GM12892 (cell line): ENCODE measurements around the gene DLG2.
"Not testable (repeated sequence)": the region's sequence is repeated elsewhere in the genome, so short reads cannot be mapped to it uniquely, and the experiment has no call there.

ENCODE experiments used
- DNase-seq: peaks from one replicate; pipeline ENCODE4 v3.0.0; 2011; ENCODE audit not compliant: insufficient read length
- FAIRE-seq: peaks from 2 replicates; lab custom pipeline; 2011; peaks lifted over from hg19 to GRCh38; lab: Jason Lieb, UNC
- POLR2A ChIP-seq: IDR thresholded peaks from 2 replicates; pipeline ENCODE4 v1.6.1; 2011; ENCODE audit warnings: low read depth, low read length, control low read depth
- POLR2AphosphoS5 ChIP-seq: IDR thresholded peaks from 2 replicates; pipeline ENCODE4 v1.6.1; 2011; ENCODE audit warnings: low read depth, low read length, control low read depth
- TAF1 ChIP-seq: IDR thresholded peaks from 2 replicates; pipeline ENCODE4 v1.6.1; 2011; ENCODE audit warnings: low read depth, mild to moderate bottlenecking, control low read depth, low read length, borderline replicate concordance

The DLG2 gene

DNA sequence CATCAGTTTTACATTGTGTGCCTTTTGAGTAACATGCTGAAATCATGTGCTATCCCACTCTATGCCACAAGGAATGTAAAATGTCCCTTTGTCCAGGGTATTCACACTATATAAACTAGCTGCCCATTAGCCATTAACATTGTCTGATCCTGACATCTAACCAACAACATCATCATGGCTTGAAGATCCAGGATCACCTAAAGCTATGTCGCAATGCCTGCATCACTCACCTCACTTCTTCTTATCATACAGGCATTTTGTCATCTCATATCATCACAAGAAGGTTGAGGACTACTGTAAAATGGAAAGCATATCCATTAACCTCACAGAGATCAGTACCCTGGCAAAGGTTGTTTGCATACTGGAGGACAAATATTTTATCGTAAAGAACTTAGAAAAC, 742.3 kb downstream of the DLG2 start:
- FAIRE-seq (no peak), DNase-seq (no peak)

GRCh38 chr11:84882056-84882455, 745.1 kb downstream of the DLG2 start:
- no peak for DNase-seq
- FAIRE-seq, result no peak
- no peak for TF ChIP-seq POLR2AphosphoS5
- no peak for TF ChIP-seq POLR2A
- no peak for TF ChIP-seq TAF1

More for the DNA sequence above, 742.3 kb downstream of the DLG2 start:
- TF ChIP-seq POLR2A (no peak), TAF1 (no peak), POLR2AphosphoS5 (no peak)

- DNase-seq (no peak), FAIRE-seq (no peak)
- TF ChIP-seq TAF1 (no peak), POLR2AphosphoS5 (no peak), POLR2A (no peak)
Observed at GRCh38 chr11:84871116-84871515, 756.0 kb downstream of the DLG2 start.

DNA sequence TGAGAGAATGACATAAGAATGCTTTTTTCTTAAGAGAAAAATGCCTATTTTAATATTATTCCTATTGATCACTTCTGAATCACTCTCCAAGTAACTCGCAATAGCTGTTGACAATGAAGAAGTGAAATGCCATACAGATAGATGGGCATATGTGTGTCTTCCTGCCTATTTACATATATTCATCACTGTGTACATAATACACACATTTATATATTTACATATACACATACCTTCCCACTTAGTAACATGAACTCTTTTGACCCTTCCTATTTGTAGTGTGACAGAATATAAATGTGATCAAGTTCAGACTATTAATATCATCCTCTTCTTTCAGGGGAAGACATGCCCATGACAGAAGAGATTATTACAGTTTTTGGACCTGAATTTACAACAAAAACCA, 756.7 kb downstream of the DLG2 start:
- DNase-seq (no peak), FAIRE-seq (no peak)
- TF ChIP-seq POLR2AphosphoS5 (no peak), POLR2A (no peak), TAF1 (no peak)

DNA sequence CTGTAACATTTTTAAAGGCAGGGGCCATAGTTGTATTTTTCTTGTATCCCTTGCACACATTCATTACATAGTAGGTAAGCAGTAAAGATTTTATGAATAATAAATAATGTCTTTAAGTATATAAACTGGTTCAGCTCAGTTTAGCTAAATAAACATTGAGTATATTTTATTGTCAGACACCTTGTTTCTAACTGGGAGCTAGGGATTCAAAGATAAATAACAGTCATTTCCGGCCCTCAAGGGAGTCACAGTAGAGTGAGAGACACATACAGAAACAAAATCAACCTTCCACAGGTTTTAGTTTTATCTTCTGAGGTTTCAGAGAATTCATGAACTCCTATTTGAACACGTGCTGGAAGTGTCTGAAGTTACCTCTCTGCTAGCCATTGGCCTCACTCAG, 760.2 kb downstream of the DLG2 start:
- no peak for FAIRE-seq
- DNase-seq, result no peak
- TF ChIP-seq TAF1 (no peak), POLR2AphosphoS5 (no peak), POLR2A (no peak)

DNA sequence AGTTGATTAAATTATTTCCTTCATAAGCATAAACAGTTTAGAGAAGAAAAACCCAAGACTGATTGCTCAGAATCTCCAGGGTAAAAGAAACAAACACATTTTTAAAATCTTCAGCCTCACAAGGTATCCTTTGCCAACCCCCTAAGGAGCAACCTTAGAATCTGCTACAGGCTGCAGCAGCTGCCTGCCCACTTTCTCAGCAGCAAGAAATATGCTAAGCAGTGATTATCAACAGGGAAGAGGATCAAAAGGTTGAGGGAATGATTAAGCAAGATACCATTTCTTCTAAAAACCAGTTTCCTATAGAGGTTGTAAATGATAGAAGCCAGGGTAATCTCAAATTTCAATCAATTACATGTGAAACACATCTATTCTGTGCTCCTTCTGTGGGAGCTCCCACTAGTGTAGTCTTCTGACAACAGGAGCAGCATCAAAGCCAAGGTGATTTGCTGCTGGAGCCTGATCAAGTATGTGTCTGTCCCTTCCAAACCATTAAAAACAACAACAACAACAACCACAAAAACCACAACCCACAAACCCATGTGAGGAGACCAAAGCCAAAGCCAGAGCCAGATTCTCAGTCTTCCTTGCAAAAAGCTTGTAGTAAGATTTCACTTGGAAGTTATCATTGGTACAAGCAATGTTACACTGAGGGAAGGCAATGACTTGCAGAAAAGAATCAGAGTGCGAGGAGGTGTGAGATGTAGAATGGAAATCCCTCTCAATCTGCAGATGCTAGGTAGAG, 761.2 kb downstream of the DLG2 start:
- no peak for DNase-seq
- FAIRE-seq, result no peak
- TF ChIP-seq POLR2A (no peak), TAF1 (no peak), POLR2AphosphoS5 (no peak)

DNA sequence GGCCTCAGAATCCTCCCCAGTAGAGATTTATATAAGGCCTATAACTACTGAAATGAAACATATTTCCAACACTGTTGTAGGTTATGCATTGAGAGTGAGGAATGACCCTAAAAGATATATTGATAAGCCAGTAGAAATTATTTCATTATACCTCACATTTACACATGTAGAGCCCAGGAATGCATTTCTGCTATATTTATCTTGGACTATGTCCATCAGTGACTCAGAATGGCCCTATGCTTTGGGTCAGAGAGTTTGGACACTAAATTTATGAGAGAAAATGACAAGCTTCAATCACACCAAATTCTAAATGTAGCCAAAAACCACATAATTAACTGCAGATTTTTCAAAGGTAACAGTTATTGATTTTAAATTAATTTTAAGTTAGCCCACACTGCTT, 761.9 kb downstream of the DLG2 start:
- TF ChIP-seq TAF1, result no peak
- TF ChIP-seq POLR2AphosphoS5, result no peak
- no peak for TF ChIP-seq POLR2A
- FAIRE-seq, result no peak
- DNase-seq, result no peak

- DNase-seq, result no peak
- no peak for TF ChIP-seq TAF1
- TF ChIP-seq POLR2A, result no peak
- no peak for TF ChIP-seq POLR2AphosphoS5
- FAIRE-seq, result no peak
Observed at GRCh38 chr11:84857746-84858145, 769.4 kb downstream of the DLG2 start.

DNA sequence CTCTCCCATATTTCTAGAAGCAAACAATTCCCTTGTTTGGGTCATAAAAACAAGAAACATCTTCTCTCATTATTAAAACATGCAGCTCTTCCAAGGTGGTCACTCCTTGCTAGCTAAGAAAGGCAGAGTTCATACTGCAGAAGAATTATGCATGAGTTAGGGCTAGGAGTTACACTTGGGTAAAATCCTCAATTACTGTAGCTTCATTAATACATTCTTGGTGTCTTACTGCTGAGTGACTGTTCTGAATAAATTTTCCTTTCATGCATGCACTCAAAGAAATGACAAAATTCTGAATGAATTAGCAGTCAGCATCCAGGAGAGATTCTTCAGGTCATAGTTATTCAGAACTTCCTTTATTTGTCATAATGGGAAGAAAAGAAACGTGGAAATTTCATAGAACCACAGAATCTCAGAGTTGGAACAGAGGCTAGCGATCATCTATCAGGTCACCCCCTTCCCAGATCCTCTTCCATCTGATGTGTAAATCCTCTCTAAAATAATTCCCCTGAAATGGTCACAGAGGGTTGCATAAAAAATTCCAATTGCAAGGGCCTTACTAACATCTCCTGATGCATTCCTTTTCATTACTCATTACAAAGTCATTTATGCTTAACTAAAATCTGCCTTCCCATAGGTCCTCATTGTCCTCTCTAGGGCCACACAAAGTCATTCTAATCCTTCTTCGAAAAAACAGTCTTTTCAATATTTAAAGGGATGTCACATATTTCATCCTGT, 771.5 kb downstream of the DLG2 start:
- FAIRE-seq, result no peak
- no peak for DNase-seq
- TF ChIP-seq POLR2A, result no peak
- TF ChIP-seq POLR2AphosphoS5, result no peak
- no peak for TF ChIP-seq TAF1

GRCh38 chr11:84854498-84854880, 772.7 kb downstream of the DLG2 start:
- no peak for FAIRE-seq
- no peak for DNase-seq
- TF ChIP-seq TAF1 (no peak), POLR2A (no peak), POLR2AphosphoS5 (no peak)

DNA sequence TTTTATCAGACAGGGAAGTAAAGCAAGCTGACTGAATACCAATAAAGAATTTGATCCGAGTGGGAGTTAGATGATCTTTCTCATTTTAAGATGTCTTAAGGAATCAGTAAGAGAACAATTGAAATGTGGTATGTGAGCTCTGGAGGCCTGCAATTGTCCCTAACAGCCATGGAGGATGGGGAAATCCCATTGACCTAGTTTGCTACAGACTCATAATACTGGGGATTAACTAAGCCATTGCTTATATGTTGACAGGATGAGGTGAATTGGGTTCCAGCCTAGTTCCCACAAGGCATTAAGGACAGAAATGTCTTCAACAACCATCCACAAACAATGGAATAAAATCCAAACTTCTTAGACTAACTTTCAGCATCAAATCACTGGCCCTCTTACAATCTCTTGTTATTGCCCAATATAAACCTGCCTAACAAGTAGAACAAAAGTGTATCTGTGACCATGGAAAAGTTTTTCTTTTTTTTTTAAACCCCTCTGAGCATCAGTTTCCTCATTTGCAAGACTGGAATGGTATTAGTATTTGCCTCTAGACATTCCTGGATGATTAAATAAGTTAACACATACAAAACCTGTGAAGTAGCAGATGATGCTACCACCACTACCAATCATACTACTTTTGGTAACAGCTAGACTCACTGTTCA, 773.2 kb downstream of the DLG2 start:
- DNase-seq (no peak), FAIRE-seq (no peak)
- TF ChIP-seq POLR2A, result no peak
- no peak for TF ChIP-seq TAF1
- TF ChIP-seq POLR2AphosphoS5, result no peak

DNA sequence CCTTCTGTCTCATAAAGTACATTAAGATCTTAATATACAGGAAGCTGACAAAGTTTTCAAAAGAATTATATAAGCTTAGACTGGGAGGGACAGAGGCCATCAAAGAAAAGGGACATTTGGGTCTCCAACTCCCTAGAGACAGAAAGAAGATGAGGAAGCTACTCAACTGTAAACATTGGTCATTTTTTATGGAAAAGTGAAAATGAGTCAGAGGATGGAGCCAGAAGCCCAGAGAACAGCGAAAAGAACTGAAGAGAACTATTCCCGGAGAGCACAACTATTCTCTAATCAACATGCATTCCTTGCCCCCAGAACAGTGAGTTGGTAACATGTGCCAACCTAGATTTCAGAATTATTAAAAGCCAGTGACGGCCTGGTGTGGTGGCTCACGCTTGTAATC, 779.3 kb downstream of the DLG2 start:
- FAIRE-seq (no peak), DNase-seq (no peak)
- TF ChIP-seq POLR2A (no peak), TAF1 (no peak), POLR2AphosphoS5 (no peak)

DNA sequence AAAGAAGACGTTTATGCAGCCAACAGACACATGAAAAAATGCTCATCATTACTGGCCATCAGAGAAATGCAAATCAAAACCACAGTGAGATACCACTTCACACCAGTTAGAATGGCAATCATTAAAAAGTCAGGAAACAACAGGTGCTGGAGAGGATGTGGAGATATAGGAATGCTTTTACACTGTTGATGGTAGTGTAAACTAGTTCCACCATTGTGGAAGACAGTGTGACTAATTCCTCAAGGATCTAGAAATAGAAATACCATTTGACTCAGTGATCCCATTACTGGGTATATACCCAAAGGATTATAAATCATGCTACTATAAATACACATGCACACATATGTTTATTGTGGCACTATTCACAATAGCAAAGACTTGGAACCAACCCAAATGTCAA, 786.9 kb downstream of the DLG2 start:
- FAIRE-seq, DNase-seq: not testable (repeated sequence)
